Stimulated activated CD4-positive, alpha-beta T cell treated with anti-CD3 and anti-CD28 coated beads, Interleukin-2, amount 100 ng/mL, for 24 hours (primary cell): ENCODE data around the gene DMKN.

Experiments used
- DNase-seq, 2 donors: peaks; one replicate each; pipeline ENCODE4 v3.0.0-alpha.2; 2020

The DMKN gene

GRCh38 chr19:35546532-35546931 is 33.1 kb upstream of the DMKN start:
- no peak for DNase-seq

DNA sequence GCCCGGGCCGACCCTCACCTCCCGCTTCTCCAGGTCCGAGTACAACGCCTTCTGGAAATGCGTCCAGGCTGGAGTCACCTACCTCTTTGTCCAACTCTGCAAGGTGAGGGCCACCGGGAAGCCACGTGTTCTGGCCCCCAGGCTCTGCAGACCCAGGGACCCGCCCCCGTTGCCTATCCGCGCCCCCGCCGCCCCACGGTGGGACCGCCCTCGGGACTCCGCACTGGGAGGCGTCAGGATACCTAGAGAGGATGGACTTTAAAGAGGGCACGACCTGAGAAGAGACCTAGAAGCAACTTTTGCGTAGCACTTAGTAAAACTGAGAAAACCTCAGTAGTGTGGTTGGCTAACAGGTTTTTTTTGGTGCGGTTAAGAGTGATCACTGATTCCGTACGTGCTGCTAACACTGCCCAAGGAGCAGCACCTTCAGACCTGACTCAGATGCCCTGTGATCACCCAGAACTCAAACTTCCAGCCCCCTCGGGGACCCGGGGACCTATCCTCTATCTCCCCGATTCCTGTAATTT is 32.5 kb upstream of the DMKN start:
- peak; percentile 69 to 81 for DNase-seq

DNA sequence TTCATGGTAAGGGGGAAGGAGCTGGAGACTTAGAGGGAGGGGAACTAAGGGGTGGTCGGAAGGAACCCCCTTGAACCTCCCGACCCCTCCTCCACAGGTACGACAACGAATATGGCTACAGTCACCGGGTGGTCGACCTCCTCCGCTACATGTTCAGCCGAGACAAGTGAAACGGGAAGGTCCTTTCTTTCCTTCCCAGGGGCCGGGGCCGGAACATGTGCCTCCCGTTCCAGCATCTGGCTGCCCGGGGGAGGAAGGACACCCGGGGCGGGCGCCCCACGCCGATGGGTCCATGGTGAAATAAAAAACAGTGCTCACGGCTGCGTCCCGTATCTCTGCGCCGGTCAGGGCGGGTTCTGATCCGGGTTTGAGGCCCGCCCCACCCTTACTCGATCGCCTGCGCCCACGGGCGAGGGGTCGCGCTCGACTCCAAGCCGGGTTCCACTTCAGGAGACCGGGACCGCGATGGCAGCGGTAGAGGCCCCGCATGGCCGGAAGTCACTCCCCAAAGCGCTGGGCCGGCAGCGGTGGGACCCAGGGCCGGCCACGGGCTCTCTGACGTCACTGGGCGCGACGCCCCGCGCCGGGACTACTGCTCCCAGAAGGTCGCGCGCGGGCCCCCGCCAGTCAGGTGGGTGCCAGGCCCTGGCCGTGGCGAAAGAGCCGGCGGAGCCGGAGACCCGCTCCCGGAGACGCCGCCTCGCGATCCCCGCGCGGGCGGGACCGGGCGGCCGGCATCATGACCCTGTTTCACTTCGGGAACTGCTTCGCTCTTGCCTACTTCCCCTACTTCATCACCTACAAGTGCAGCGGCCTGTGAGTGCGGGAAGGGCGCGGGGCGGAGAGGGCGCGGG is 31.8 kb upstream of the DMKN start, which contains the start of gene TMEM147:
TSS of gene TMEM147 (plus strand) at position 626 of the 854 bp plus-strand sequence. CDS start at position 740, 114 bp downstream.
- peak; percentile 82 to 92 for DNase-seq

- no peak for DNase-seq
Measured at GRCh38 chr19:35544110-35544802, 30.8 kb upstream of the DMKN start.

DNA sequence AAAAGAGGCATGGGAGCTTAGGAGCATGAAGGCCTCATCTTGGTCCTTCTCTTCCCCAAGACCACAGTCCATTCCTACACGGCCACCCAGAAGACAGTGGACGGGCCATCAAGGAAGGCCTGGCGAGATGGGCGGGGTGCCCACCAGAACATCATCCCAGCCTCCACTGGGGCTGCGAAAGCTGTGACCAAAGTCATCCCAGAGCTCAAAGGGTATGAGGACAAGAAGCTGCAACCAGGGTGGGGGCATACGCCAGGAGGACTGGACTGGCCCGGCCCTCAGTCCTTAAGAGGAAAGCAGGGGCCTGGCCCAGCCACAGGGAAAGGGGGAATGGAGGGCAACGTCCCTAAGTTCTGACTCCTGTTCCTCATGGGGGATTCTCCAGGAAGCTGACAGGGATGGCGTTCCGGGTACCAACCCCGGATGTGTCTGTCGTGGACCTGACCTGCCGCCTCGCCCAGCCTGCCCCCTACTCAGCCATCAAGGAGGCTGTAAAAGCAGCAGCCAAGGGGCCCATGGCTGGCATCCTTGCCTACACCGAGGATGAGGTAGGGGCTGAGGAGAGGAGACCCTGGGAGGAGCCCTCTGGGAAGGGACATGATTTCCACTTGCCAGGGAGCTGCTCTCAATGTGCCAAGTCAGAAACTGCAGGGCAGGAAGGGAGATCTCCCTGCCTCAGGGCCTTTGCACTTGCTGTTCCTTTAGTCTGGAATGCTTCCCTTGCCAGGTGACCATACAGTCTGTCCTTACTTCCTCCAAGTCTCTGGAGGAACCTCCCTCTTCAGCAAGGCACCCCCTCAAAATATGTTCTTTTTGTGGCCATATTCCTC is 30.0 kb upstream of the DMKN start:
- DNase-seq, result no peak

- no peak for DNase-seq
Measured at GRCh38 chr19:35542209-35542608, 28.8 kb upstream of the DMKN start.

DNA sequence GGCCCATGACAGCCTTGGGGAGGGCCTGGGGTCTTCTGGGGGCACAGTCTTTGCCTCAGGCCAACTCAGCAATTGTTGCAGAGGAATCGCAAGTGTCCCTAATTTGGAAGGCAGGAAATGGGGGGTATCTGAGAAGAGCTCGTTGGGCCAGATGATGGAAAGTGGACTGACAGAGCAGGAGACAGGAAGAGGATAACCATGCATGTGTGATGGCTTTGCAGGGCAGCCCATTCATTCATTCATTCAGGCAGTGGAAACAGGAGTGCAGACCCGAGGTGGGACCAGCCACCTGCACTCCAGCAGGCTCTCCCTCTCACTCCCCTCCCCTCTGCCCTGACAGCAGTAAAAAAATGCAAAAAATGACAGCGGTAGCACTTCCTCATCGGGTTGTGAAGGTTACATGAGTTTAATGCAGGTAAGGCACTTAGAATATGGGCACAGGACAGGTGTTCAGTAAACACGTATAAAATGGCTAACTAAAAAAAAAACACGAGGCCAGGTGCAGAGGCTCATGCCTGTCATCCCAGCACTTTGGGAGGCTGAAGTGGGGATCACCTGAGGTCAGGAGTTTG is 27.0 kb upstream of the DMKN start:
- DNase-seq, result no peak

- no peak for DNase-seq
Measured at GRCh38 chr19:35539850-35540249, 26.4 kb upstream of the DMKN start.

GRCh38 chr19:35539314-35539713 is 25.9 kb upstream of the DMKN start:
- no peak for DNase-seq

- DNase-seq, result no peak
Measured at GRCh38 chr19:35534803-35535480, 21.5 kb upstream of the DMKN start.

DNA sequence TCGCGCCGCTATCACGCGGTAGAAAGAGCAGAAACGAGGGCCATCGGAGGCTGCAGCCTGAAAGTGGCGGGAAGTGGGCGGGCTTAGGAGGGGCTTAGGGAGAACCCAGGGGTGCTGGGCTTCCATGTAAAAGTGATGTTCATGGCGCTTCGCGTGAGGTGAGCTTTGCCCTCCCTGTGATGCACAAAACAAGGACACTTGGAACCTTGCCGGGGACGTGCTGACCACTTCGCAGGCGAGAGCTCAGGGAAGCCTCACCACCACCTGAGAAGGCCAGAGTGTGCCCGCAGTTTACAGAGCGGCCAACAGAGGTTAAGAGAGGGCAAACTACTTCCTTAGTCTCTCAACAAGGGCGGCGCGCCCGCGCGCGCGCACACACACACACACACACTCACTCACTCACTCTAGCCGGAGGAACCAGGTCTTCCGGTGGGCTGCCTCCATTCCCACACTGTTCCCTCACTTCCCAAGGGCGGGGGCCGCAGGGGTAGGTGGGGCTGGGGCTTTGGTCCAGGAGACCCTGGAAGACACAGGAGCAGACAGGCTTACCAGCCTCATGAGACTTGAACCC is 20.5 kb upstream of the DMKN start:
- DNase-seq, result peak; percentile 28 to 42

DNA sequence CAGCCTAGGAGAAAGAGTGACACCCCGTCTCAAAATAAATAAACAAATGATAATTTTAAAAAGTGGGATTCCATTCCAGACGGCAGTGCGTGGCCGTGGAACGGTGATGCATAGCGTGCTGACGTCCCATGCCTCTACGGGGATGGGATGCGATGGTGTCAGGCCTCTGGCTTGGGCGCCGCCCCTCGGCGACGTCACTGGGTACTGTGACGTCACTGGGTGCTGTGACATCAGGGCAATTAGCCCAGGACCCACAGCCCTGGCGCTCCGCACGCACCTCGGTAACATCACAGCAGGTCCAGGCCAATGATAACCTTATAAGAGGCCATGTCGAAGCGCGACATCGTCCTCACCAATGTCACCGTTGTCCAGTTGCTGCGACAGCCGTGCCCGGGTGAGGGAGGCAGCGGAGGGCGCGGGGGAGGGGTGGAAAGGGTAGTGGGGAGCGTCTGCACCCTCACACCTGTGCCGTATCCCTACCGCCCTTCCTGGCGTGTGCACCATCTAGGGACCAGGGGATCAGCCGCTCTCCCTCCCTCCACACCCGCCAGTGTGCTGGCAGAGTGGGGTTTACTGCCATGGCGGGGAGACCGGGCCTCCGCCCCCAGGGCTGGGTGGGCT is 19.9 kb upstream of the DMKN start, which contains the start of gene GAPDHS:
TSS of gene GAPDHS (plus strand) at position 256 of the 621 bp plus-strand sequence. CDS start at position 328, 72 bp downstream.
- DNase-seq, result no peak

GRCh38 chr19:35531291-35531690 is 17.8 kb upstream of the DMKN start:
- no peak for DNase-seq

DNA sequence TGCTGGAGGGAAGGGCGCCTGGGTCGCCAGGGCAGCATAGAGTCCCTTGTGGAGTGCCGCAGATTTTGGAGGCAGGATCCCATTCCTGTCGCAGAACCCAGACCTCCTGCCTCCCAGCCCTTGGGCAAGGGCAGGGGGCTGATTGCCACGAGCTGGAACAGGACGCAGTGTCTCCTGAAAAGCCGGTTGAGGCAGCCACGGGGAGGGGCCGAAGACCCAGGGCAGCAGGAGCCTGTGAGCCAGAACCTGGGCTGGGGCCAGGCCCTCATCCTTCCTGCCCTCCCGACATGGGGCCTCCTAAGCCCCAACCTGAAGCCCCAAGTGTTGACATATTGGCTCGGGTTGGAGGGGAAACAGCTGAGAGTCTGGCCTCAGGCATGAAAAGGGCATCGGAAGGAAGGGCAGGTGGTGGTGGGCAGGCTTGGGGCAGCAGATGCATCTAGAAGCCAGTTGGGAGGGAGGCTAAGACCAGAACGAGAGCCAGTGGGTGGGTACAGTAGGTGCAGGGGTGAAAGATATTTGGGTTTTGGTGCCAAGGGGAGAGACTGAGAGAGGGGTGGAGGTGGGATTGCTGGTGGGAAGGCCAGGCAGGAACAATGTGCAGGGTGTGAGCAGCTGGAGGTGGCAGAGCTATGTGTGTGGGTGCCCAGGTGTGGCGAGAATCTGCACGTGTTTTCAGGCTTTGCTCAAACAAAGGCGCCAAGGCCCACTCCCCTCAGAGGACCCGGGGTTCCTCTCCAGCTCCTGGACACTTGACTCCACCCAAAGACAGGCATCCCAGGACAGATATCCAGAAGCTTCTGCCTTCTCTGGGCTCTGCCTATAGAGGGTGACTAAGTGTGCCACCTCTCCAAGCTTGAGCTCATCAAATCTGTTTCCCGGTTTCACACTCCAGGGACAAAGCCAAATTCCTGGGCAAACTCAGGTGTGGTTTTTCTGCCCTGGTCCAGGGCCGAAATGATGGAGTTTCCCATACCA is 16.1 kb upstream of the DMKN start:
- DNase-seq, result no peak

DNA sequence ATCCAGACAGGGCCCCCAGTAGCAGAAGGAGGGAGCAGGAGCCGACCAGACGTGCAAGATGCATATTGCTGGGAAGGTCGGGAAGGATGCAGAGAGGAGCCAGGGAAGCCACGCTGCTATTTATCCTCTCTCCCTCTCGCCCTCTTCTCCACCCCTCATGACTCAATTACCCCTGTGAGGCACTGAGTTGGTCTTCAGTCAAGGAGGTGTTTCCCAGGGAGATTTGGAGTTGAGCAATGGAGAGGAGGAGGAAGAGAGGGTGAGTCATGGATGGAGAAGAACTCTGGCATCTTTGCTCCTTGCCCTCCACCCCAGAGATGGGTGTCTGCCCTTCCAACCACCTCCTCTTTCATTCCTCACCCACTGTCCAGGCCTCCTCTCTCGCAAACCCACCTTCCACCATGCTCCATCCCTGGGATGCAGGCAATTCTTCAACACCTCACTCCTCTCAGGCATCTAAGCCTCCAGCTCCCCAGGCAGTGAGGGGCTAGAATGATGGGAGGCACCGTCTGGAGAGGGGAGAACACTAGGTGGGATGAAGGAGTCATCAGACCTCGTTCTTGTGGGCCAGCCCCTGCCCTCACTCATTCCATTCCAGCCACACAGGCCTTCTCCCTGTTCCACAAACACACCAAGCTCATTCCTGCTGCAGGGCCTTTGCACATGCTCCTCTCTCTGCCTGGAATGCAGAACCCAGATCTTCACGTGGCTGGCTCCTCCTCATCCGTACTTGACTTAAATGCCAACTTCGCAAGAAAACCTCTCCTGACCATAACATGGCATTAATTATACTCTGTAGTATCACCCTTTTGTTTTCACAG is 15.0 kb upstream of the DMKN start, which contains the start of gene SBSN:
TSS of gene SBSN (minus strand) at position 94 of the 821 bp plus-strand sequence. CDS start at position 64, 30 bp downstream.
- no peak for DNase-seq

GRCh38 chr19:35525873-35526272 is 12.4 kb upstream of the DMKN start:
- no peak for DNase-seq

GRCh38 chr19:35524181-35524837 is 10.9 kb upstream of the DMKN start:
- no peak for DNase-seq

- DNase-seq, result no peak
Measured at GRCh38 chr19:35522745-35523327, 9.4 kb upstream of the DMKN start.
